Activated CD4-positive, alpha-beta T cell treated with anti-CD3 and anti-CD28 coated beads, Interleukin-10, Interleukin-2, amounts not matched to agents 100 ng/mL and 50 ng/mL, durations not matched to agents 16 hours and 8 hours (primary cell): ENCODE data around the gene DLG4.
A peak's percentile ranks its signal among the peaks of the same experiment; 100 is the strongest.
"Not testable (repeated sequence)": the region's sequence is repeated elsewhere in the genome, so short reads cannot be mapped to it uniquely, and the experiment has no call there.

Experiments
- DNase-seq: peaks from one replicate; pipeline ENCODE4 v3.0.0-alpha.2; 2020

The DLG4 gene

DNA sequence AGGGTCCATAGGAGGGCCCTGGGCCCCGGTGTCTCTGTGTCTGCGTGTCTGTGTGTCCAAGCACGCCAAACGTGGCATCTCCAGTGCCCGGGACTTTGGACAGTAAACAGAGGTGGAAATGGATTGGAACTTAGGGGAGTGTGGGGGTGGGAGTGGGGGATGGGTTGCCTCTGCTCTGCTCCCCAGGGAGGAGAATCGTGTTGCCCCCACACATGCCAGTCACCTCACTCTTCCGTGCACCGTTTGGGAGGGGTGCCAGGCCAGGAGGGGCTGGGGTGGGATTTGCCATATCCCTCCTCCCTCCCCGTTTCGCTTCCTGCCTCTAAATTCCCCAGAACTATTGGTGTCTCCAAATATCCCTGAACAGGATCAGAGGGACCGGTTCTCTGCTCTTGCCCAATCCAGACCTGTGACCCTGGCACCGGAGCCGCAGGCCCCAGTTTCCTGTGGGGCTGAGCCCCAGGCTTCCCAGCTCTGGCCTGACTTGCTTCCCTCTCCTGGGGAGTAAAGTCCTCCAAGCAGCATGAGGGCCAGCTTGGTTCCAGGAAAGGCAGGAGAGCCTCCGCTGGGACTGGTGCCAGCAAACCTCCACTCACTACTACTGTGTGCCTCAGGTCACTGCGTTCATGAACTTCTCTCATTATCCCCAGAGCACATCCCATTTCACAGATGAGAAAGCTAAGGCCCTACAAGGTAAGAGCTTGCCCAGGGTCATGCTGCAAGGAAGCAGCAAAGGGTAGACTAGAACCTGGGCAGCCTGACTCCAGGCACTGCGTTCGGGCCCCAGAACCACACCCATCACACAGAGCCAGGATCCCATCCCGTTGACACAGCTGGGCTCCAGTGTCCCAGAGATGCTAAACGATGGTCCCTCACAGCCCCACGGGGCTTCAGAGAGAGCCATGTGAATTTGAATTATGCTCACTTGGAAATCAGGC, 40.0 kb downstream of the DLG4 start, which contains the start of gene ASGR1:
Gene ASGR1 (minus strand): TSS at position 54 of the 938 bp plus-strand sequence. CDS start 807 bp downstream, outside the sequence.
- no peak for DNase-seq

DNA sequence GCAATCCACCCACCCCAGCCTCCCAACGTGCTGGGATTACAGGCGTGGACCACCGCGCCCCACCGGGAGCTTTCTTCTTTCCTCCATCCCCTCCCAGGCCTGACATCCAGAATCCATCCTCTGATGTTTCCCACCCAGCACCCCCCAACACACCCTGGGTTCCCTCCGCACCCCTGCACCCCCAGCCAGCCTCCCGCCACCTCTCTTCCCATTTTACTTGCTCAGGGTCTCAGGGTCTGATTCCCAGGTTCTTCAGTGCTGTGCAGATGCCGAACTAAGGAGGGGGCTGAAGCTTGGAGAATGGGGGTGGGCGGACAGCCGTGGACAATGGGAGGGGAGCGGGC, 40.7 kb downstream of the DLG4 start:
- DNase-seq: no peak

DNA sequence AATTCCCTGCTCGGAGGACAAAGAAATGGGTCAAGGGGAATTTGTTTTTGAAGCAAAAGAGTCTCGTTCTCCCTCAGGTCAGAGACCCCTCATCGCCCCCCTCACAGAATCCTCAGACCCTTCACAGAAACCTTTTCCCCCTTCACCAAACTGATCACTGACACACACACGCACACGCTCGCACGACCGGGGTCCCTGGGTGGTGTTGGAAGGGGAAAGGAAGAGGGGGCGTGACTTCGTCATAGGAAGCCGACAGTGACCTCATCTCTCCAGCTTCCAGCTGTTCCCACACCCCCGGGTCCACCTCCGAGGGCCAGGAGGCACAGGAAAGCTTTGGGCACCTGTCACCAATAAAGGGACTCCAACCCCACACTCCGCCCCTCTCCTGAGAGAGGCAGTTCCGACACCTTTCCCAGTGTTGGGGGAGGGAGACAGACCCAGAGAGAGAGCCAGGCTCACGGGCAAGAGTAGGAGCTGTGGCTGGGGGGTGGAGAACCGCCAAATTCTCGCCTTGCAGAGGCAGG, 41.6 kb downstream of the DLG4 start:
- no peak for DNase-seq

DNA sequence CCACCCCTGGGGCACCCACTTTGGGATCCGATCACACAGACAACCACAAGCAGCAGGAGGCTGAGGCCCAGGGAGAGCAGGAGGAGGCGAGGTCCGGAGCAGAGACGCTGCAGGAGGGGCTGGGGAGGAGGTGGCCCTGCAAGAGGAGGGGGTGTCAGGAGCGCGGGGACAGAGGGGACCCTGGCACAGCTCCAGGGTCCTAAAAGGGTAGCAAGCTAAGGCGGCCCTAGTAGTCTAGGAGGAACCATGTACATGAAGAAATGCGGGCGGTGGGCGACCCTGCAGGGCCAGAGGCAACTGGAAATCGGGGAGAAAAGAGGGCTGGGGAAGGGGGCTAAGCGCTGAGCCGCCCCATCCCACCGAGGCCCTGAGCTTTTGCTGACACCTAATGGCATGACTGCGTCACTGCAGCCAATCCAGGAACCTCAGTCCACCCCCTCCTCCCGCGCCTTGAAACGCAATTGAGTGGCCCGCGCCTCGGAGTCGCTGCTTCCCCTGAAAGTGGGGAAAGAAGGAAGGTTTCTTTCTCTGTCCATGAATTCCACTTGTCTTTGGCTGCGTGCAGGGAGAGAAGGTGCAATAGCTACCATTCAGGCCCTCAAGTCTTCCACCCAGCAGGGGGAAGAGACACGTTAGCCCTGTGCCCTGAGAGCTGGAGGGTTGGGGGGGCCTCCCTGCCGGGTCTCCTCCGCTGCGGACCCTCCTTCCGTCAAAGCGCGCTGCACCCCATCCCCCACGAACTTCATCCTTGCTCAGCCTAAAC, 42.3 kb downstream of the DLG4 start:
- peak; percentile 68 for DNase-seq

DNA sequence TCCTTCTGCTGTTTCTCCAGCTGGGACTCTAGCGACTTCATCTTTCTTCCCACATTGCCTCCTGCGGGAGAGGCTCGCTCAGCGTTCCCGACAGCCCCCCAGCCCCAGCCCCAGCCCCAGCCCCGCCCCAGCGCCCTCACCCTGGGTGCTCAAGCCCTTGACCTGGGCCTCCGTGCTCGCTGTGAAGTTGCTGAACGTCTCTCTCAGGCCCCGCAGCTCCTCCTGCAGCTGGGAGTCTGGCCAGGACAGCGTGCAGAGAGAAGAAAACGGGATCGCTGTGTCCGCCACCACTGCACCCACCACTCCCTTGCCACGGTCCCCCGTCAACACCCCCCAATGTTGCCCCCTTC, 42.8 kb downstream of the DLG4 start:
- DNase-seq: no peak

DNA sequence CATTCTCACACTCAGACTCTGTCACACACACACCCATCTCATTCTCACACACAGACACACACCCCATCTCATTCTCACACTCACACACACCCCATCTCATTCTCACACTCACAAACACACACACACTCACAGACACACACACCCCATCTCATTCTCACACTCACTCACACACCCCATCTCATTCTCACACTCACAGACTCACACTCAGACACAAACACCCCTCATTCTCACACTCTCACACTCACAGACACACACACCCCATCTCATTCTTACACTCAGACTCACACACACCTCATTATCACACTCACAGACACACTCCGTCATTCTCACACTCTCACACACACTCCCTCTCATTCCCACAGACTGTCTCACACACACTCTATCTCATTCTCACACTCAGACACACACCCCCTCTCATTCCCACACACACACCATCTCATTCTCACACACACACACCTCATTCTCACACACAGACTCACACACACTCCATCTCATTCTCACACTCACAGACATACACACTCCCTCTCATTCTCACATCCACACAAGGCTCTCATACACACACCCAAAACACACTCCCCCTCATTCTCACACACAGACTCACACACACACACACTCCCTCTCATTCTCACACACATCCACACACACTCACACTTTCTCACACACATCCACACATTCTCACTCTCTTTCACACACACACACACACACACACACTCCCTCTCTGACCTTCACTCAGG, 43.4 kb downstream of the DLG4 start:
- DNase-seq: no peak

DNA sequence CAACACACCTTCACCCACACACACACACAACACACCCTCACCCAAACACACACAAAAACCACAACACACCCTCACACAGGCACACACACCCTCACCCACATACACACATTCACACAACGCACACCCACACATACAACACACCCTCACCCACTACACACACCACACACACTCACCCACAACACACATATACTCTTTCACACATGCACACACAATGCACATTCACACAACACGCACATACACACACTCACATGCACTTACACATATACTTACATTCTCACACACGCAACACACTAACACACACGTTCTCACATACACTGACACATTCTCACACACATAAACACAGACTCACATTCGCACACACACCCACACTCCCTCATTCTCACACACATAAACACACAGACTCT, 44.3 kb downstream of the DLG4 start:
- no peak for DNase-seq

DNA sequence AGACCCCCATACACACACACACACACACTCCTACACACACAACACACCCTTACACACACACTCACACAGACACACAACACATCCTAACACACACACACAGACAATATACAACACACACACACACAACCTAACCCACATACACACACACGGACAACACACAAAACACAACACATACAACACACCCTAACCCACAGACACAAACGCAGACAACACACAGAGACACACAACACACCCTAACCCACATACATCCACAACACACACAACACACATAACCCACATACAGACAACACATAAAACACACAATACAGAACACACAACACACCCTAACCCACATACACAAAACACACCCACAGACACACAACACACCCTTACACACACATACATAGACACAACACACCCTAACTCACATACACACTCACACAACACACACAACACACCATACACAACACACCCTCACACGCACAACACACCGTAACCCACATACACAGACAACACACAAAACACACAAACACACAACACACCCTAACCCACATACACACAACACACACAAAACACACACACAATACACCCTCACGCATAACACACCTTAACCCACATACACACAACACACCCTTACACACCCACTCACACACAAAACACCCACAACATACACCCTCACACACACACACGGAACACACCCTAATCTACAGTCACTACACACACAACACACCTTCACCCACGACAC, 44.9 kb downstream of the DLG4 start:
- DNase-seq: no peak

DNA sequence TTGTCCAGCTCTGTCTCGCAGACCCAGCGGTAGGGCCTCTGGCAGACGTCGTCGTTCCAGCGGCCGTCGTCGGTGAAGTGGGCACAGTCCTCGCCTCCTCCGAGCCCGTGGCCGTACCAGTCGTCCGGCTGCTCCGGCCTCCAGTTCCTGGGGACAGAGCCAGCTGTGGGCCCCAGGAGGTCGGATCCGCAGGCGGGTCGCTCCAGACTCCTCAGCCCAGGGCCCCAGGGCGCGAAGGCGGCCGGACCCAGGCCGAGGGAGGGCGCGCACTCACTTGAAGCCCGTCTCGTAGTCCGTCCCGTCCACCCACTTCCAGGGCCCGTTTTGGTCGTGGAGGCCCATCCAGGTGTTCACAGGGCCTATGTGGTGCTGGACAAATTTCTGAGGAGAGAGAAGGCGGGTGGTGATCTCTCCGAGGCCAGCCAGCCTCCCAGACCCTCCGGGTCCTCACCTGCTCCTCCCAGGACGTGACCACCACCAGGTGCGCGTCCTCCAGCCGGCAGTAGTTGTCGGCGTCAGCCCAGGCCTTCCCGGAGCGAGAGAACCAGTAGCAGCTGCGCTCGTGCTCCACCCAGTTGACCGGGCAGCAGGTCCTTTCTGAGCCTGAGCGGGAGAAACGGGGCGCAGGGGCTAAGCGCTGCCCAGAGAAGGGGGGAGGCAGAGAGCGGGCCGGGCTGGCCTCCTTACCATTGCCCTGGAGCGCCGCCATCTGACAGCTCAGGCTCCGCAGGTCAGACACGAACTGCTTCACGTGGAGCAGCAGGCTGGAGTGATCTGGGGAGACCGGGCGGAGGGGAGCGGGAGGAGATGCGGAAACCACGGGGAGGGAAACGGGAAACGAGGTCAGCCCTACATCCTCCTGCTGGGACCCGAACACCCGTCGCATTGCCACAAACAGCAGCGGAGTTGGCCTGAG, 45.7 kb downstream of the DLG4 start:
- DNase-seq: peak; percentile 26

DNA sequence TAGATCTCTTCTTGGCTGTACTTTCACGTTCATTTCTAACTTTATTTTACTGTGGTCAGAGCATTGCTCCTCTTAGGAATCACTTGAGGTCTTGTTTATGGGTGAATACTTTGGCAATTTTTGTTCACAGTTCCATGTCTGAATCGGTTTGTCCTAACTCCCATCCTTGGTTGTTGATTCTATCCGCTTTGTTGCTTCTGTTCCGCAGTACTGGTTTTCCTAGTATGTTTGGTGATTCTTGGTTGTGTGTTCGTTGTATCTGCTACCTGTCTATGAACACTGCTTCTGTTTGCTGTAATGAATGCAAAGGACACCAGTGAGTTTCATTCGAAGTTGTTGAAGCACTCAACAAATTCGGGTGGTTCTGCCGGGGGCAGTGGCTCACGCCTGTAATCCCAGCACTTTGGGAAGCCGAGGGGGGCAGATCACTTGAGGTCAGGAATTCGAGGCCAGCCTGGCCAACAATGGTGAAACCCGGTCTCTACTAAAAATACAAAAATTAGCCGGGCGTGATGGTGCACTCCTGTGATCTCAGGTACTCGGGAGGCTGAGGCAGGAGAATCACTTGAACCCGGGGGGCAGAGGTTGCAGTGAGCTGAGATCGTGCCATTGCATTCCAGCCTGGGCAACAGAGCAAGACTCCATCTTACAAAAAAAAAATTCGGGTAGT, 47.0 kb downstream of the DLG4 start:
- DNase-seq: not testable (repeated sequence)

DNA sequence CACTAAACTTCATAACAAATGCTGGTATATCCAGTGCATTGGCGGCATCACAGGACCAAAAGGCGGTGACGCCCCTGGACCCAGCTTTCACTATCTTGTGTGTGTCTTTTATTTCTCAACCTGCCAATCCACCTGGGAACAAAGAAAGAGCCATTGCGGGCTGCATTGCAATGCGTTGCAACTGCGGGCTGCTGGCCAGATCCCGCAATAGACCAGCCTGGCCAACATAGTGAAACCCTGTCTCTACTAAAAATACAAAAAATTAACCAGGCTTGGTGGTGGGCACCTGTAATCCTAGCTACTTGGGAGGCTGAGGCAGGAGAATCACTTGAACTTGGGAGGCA, 50.1 kb downstream of the DLG4 start:
- DNase-seq: not testable (repeated sequence)

DNA sequence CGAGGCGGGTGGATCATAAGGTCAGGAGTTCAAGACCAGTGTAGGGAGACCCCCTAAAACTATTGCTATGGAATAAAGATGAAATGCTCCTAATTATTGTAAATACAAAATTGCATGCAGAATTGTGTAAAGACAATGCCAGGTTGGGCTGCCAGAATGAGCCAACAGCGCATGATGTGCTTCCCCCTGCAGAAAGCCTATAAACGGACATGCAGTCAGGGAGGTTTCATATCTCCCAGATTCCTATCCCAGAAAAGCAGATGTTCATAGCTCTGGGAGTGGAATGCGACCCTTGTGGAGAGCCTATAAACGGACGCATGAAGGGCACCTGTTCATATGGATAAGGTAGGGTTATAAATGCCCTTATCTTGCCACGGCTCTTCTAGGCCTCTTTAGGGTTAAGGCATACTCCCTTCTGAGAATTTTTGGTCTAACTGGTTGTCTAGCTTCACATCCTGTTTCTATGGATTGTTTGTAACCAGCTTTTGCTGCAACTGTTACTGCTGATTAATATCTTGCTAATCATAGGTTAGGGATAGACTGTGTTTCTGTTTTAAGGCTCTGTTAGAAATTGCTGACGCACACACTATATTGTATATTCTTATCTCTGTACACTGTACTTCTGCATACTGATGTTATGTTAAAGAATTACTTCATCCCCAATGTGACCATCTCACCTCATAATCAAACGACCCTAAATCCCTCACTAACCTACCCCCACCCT, 50.6 kb downstream of the DLG4 start:
- DNase-seq: not testable (repeated sequence)

DNA sequence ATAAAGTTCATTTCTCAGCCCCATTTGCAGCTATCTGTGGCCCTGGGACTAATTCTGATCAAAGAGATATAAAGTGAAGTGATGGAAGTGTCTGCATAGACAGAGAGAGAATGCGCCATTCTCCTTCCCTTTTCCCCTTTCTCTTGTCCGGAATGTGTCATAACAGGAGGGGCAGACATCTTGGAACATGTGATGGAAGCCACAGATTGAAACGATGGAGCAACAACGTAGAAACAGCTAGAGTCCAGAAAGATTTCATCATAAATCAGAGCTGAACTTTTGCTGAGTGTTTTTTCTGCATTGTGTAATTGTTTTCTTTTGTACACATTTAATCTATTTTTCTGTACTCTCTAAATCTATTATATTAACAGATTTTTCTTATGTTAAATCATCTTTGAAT, 51.8 kb downstream of the DLG4 start:
- DNase-seq: no peak

DNA sequence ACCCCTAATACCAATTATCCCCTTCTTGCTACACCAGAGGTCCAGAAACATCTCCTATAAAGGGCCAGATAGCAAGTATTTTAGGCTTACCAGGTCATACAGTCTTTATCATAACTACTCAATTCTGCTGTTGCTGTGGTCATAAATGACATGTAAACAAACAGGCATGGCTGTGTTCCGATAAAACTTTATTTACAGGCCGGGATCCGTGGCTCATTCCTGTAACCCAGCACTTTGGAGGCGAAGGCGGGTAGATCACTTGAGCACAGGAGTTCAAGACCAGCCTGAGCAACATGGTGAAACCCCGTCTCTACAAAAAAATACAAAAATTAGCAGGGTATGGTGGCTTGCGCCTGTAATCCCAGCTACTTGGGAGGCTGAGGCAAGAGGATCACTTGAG, 52.8 kb downstream of the DLG4 start:
- DNase-seq: no peak

DNA sequence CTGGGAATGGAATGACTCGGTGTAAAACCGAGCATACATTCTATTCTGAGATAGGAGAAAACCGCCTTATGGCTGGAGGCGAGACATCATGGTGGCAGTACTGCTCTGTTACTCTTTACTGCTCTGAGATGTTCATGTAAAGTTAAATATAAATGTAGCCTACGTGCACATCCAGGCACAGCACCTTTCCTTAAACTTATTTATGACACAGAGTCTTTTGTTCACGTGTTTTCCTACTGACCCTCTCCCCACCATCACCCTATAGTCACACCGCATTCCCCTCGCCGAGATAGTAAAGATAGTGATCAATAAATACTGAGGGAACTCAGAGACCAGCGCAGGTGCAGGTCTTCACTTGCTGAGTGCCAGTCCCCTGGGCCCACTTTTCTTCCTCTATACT, 60.1 kb downstream of the DLG4 start:
- DNase-seq: not testable (repeated sequence)

DNA sequence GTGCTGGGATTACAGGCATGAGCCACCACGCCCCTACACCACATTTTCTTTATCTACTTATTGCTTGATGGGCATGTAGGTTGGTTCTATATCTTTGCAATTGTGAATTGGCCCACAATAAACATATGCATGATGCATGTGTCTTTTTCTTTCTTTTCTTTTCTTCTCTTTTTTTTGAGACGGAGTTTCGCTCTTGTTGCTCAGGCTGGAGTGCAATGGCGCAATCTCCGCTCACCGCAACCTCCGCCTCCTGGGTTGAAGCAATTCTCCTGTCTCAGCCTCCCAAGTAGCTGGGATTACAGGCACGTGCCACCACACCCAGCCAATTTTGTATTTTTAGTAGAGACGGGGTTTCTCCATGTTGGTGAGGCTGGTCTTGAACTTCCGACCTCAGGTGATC, 61.2 kb downstream of the DLG4 start:
- not testable (repeated sequence) for DNase-seq

DNA sequence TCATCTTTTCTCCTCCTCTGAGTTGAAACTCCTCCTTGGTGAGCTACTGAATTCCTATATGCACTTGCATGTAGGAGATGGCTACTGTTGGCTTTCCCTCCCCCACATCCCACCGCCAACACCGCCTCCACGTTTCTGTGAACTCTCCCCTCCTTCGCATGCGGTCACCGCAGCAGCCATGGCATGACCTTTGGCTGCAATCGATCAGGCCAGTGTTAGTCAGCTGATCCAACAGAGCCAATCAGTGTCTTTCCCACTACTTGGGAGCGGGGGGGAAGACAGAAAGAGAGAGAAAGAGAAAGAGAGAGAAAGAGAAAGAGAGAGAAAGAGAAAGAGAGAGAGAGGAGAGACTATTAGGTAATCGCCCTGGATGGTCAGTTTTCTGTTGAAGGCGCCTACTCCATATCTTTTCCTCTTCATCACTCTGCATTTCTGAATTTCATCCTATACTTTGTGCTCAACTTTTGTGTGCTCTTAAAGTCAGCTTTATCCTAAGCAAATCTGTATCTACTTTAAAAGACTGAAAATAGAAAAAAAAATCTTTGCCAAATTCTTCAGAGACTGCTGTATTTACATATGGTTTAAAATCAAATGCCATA, 63.2 kb downstream of the DLG4 start:
- DNase-seq: no peak

DNA sequence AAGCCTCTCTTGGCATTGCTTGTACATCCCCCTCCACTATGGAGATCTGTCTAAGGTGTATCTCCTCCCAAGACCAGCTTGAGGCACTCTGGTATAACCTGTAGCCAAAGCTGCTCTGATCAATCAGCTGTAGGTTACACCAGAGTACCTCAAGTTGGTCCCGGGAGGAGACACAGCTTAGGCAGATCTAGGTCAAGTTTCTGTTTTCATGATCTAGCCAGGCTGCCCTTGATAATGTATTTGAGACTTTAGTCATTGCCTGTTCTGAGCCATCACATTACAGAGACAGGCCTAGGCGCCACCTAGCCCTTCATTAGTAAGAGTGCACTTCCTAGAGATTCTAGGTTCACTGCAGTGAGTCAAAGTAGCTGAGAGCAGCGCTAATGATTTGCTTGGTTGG, 71.9 kb downstream of the DLG4 start:
- peak; percentile 41 for DNase-seq

DNA sequence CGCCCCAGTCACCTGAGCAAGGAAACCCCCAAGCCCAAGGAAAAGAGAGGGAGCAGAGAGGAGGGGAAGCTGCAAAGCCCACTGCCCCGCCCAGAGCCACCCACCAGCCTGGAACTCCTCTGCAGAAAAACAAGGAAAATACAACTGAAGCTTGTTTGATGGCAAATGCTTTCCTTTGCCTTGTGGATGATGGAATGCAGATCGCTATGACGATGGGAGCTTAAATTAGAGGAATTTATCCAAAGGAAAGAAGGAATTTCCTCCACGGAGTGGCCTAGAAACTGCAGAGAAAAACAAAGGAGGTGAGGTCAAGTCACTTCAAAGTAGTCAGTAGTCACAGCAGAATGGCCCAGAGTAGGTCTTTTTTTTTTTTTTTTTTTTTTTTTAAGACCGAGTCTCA, 73.5 kb downstream of the DLG4 start:
- no peak for DNase-seq

DNA sequence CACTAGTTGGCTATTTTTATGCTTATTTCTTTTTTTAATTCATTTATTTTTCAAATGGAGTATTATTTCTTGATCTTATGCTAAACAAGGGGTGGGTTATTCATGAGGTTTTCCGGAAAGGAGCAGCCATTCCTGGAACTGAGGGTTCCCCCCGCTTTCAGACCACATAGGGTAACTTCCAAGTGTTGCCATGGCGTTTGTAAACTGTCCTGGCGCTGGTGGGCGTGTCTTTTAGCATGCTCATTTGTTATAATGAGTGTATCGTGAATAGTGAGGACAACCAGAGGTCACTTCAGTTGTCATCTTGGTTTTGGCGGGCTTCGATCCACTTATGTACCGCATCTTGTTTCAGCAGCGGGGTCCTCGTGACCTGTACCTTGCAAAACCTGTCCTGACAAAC, 75.4 kb downstream of the DLG4 start:
- DNase-seq: no peak
